Central memory CD8-positive, alpha-beta T cell (primary cell): Measurements from ENCODE around the gene TRPC3.

ENCODE experiments used
- ATAC-seq: fragments of 150-1000 bp; cut with Tn5 transposase; replicated peaks from 2 replicates; pipeline ENCODE4 v1.10.0; 2022; ENCODE audit warnings: mild to moderate bottlenecking, moderate FRiP score, moderate number of reproducible peaks; ENCODE audit not compliant: poor library complexity, severe bottlenecking; ENCODE audit errors: extremely low read depth
- DNase-seq, 2 donors: peaks; one replicate each; pipeline ENCODE4 v3.0.0; 2021; ENCODE audit warnings: low spot score in 2 of 2
- H3K27ac Mint-ChIP-seq: one replicate; pipeline ENCODE4 v1.8.0; 2022; ENCODE audit warnings: low read depth, mild to moderate bottlenecking, moderate library complexity, mixed read lengths
- H3K27me3 Mint-ChIP-seq: one replicate; pipeline ENCODE4 v1.8.0; 2022; ENCODE audit warnings: mixed read lengths
- H3K36me3 Mint-ChIP-seq: one replicate; pipeline ENCODE4 v1.8.0; 2022; ENCODE audit warnings: mild to moderate bottlenecking, moderate library complexity, mixed read lengths; ENCODE audit not compliant: insufficient read depth
- H3K4me1 Mint-ChIP-seq: one replicate; pipeline ENCODE4 v1.8.0; 2022; ENCODE audit warnings: mixed read lengths
- H3K4me3 Mint-ChIP-seq: one replicate; pipeline ENCODE4 v1.8.0; 2022; ENCODE audit warnings: mild to moderate bottlenecking, moderate library complexity, mixed read lengths
- H3K9me3 Mint-ChIP-seq: one replicate; pipeline ENCODE4 v1.8.0; 2022; ENCODE audit warnings: mixed read lengths

The TRPC3 gene

GRCh38 chr4:121951521-121952110, at the start of gene TRPC3:
Gene TRPC3, minus strand, starts transcription at chr4:121952060. Its CDS starts 380 bp downstream, at chr4:121951680.
- ATAC-seq (peak; percentile 24), DNase-seq (no peak)
- Mint-ChIP-seq H3K4me3 (peak within 1 kb of the TSS; percentile 83), H3K4me1 (peaks cover 11% of the 10 kb centered on the region), H3K36me3 (peaks cover 5% of the 10 kb centered on the region), H3K27me3 (peaks cover 17% of the 10 kb centered on the region), H3K9me3 (no peaks in the 10 kb centered on the region), H3K27ac (peak within 1 kb of the TSS; percentile 75)

- DNase-seq (no peak), ATAC-seq (no peak)
- H3K4me1 Mint-ChIP-seq: no peaks in the 10 kb centered on the region
- H3K36me3 Mint-ChIP-seq: no peaks in the 10 kb centered on the region
- no peak overlapping the region for H3K4me3 Mint-ChIP-seq
- no peak overlapping the region for H3K27ac Mint-ChIP-seq
- H3K27me3 Mint-ChIP-seq: peaks cover 20% of the 10 kb centered on the region
- H3K9me3 Mint-ChIP-seq: no peaks in the 10 kb centered on the region
These were observed 49.0 kb upstream of the TRPC3 start for GRCh38 chr4:122000849-122001248.

GRCh38 chr4:121998024-121998423, 46.2 kb upstream of the TRPC3 start:
- ATAC-seq (no peak), DNase-seq (no peak)
- Mint-ChIP-seq H3K4me3 (no peak overlapping the region), H3K9me3 (no peaks in the 10 kb centered on the region), H3K27ac (no peak overlapping the region), H3K36me3 (no peaks in the 10 kb centered on the region), H3K4me1 (no peaks in the 10 kb centered on the region), H3K27me3 (peaks cover 34% of the 10 kb centered on the region)

- DNase-seq: no peak
- Mint-ChIP-seq H3K9me3 (no peaks in the 10 kb centered on the region), H3K4me3 (no peak overlapping the region), H3K4me1 (no peaks in the 10 kb centered on the region), H3K27me3 (peaks cover 28% of the 10 kb centered on the region), H3K27ac (no peak overlapping the region), H3K36me3 (no peaks in the 10 kb centered on the region)
- ATAC-seq: no peak
These were observed 44.1 kb upstream of the TRPC3 start for GRCh38 chr4:121995790-121996537.

DNA sequence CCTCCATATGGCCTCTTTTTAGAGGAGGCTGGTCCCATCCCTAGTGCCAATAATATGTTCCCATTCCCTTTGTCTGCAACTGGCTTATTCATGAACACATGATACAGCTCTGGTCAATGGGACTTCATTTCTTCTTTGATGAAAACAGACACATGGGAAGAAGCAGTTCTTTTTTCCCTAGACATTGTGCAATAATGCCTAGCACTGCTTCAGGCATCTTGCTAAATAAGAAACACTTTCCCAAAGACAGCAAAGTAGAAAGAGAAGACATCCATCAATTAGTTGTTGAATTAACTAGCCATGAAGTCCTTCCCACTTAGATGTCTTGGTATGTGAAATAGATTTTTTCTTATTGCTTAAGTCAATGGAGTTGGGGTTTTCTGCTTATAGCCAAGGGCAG, 40.1 kb upstream of the TRPC3 start:
- no peak overlapping the region for H3K27ac Mint-ChIP-seq
- no peak for ATAC-seq
- no peak for DNase-seq
- H3K27me3 Mint-ChIP-seq: peaks cover 53% of the 10 kb centered on the region
- no peak overlapping the region for H3K4me3 Mint-ChIP-seq
- no peaks in the 10 kb centered on the region for H3K4me1 Mint-ChIP-seq
- H3K36me3 Mint-ChIP-seq: no peaks in the 10 kb centered on the region
- H3K9me3 Mint-ChIP-seq: no peaks in the 10 kb centered on the region

- ATAC-seq (no peak), DNase-seq (no peak)
- no peak overlapping the region for H3K27ac Mint-ChIP-seq
- H3K4me3 Mint-ChIP-seq: no peak overlapping the region
- no peaks in the 10 kb centered on the region for H3K9me3 Mint-ChIP-seq
- no peaks in the 10 kb centered on the region for H3K4me1 Mint-ChIP-seq
- H3K27me3 Mint-ChIP-seq: peaks cover 45% of the 10 kb centered on the region
- no peaks in the 10 kb centered on the region for H3K36me3 Mint-ChIP-seq
These were observed 38.6 kb upstream of the TRPC3 start for GRCh38 chr4:121990489-121990888.

DNA sequence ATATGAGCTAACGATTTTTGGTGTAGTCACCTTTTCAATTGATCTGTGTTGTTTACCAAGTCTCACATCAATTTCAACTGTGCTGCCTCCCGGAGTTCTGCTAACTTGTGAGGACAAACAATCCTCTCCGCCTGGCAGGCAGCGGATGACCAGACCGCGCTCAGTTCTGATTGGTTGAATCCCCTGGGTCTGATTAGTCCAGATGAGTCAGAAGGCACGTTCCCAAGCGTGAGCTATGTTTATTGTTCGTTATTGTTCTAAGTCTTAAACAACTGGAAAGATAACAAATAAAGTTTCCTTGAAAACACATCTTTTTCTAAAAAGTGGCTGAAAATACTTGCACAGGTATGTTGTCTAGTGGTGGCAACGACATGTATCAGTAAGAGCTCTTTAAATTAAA, 37.9 kb upstream of the TRPC3 start:
- no peak for ATAC-seq
- H3K4me3 Mint-ChIP-seq: no peak overlapping the region
- H3K36me3 Mint-ChIP-seq: no peaks in the 10 kb centered on the region
- no peaks in the 10 kb centered on the region for H3K9me3 Mint-ChIP-seq
- no peaks in the 10 kb centered on the region for H3K4me1 Mint-ChIP-seq
- peaks cover 41% of the 10 kb centered on the region for H3K27me3 Mint-ChIP-seq
- DNase-seq: no peak
- H3K27ac Mint-ChIP-seq: no peak overlapping the region

- DNase-seq (no peak), ATAC-seq (no peak)
- H3K4me1 Mint-ChIP-seq: no peaks in the 10 kb centered on the region
- H3K4me3 Mint-ChIP-seq: no peak overlapping the region
- peaks cover 38% of the 10 kb centered on the region for H3K27me3 Mint-ChIP-seq
- H3K9me3 Mint-ChIP-seq: no peaks in the 10 kb centered on the region
- no peaks in the 10 kb centered on the region for H3K36me3 Mint-ChIP-seq
- H3K27ac Mint-ChIP-seq: no peak overlapping the region
These were observed 37.1 kb upstream of the TRPC3 start for GRCh38 chr4:121988950-121989349.

GRCh38 chr4:121980643-121981042, 28.8 kb upstream of the TRPC3 start:
- H3K27ac Mint-ChIP-seq: no peak overlapping the region
- peaks cover 20% of the 10 kb centered on the region for H3K27me3 Mint-ChIP-seq
- H3K4me1 Mint-ChIP-seq: peaks cover 10% of the 10 kb centered on the region
- no peak overlapping the region for H3K4me3 Mint-ChIP-seq
- ATAC-seq (no peak), DNase-seq (no peak)
- no peaks in the 10 kb centered on the region for H3K9me3 Mint-ChIP-seq
- no peaks in the 10 kb centered on the region for H3K36me3 Mint-ChIP-seq

- Mint-ChIP-seq H3K9me3 (no peaks in the 10 kb centered on the region), H3K27me3 (peaks cover 15% of the 10 kb centered on the region), H3K27ac (peak overlapping the region; percentile 33), H3K4me1 (peaks cover 10% of the 10 kb centered on the region), H3K4me3 (no peak overlapping the region), H3K36me3 (no peaks in the 10 kb centered on the region)
- no peak for DNase-seq
- no peak for ATAC-seq
These were observed 26.3 kb upstream of the TRPC3 start for GRCh38 chr4:121978172-121978516.

DNA sequence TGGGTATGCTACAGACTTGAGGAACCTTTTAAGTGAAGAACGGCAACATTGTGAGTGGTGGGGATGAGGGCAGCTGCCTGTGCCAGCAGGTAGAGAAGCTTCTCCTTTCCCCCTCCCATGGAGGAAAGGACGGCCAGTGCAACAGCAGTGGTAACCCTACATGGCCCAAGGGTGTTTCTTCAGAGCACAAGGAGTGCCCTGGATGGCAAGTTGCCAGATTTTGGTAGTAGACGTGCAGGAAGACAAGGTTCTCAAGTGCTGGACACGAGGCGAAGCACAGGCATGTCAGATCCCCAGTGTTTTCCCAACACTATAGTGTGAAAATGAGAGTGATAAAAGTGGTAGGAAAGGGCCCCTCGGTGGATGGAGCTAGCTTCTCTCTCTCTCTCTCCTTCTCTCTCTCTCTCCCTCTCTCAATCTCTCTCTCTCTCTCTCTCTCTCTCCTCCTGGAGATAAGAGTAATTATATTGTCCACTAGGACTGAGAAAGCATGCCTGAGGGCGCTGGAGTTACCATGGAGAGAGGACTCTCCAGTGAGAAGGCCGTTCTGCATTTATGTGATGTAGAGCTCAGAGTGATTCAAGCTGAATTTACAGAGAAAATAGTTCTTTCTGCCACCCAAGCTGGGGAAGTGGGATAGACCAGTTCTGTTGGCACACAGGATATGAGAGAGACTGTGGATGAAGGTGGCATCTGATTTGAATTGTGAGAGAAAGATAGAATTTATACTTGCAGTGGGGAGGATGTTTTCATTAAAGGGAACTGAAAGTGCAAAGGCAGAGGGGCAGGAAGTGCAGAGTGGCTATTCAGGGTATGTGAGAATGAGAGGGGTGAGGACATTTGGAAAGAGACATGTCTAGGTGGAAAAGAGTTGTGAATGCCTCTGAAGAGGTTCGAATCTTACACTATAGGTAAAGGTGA, 25.7 kb upstream of the TRPC3 start:
- DNase-seq (no peak), ATAC-seq (no peak)
- Mint-ChIP-seq H3K4me1 (peaks cover 10% of the 10 kb centered on the region), H3K27me3 (peaks cover 11% of the 10 kb centered on the region), H3K36me3 (no peaks in the 10 kb centered on the region), H3K4me3 (no peak overlapping the region), H3K9me3 (no peaks in the 10 kb centered on the region), H3K27ac (peak overlapping the region; percentile 33)

- peaks cover 21% of the 10 kb centered on the region for H3K27me3 Mint-ChIP-seq
- no peak for DNase-seq
- H3K9me3 Mint-ChIP-seq: no peaks in the 10 kb centered on the region
- ATAC-seq: no peak
- no peaks in the 10 kb centered on the region for H3K36me3 Mint-ChIP-seq
- peaks cover 10% of the 10 kb centered on the region for H3K4me1 Mint-ChIP-seq
- no peak overlapping the region for H3K27ac Mint-ChIP-seq
- H3K4me3 Mint-ChIP-seq: no peak overlapping the region
These were observed 23.9 kb upstream of the TRPC3 start for GRCh38 chr4:121975784-121976183.
